A673 (cell line): ENCODE data around the gene ARHGAP26. TPM values are rescaled to one million over a fixed set of nuclear protein-coding genes. Genes with fewer than 3 reads are reported as not detected.

ENCODE experiments used
- BruUV-seq: library from RNA; stranded (reverse); fragments of 400-500 nt; replicated peaks from 2 replicates; lab custom pipeline; 2021; lab: Mats Ljungman, UMichigan
- CTCF ChIA-PET: fragments of 300-600 bp; sonication (Branson Sonifier 250); formaldehyde crosslinking; loops from one replicate; lab custom pipeline; 2022; ENCODE audit warnings: antibody characterized with exemption; lab: Charles Lee
- POLR2A ChIA-PET: fragments of 300-600 bp; sonication (Branson Sonifier 250); formaldehyde crosslinking; loops from one replicate; lab custom pipeline; 2022; ENCODE audit warnings: antibody characterized with exemption; ENCODE audit not compliant: low non-redundant PET; lab: Charles Lee
- DNase-seq: peaks from one replicate; pipeline ENCODE4 v3.0.0-alpha.2; 2015; ENCODE audit warnings: low spot score
- H3K27ac ChIP-seq: fragments of 200-600 bp; sonication (generic); 2 replicates; pipeline ENCODE4 v1.5.1; 2016; ENCODE audit warnings: mixed run types, low read depth, mild to moderate bottlenecking, mixed read lengths, antibody characterized with exemption, low read length; ENCODE audit not compliant: poor library complexity, severe bottlenecking
- H3K27me3 ChIP-seq: fragments of 200-600 bp; sonication (generic); replicated peaks from 2 replicates; pipeline ENCODE4 v1.6.1; 2017; ENCODE audit warnings: mixed run types, low read depth, mild to moderate bottlenecking, mixed read lengths, antibody characterized with exemption, low read length; ENCODE audit not compliant: insufficient read depth, poor library complexity
- H3K36me3 ChIP-seq: fragments of 200-600 bp; sonication (generic); 2 replicates; pipeline ENCODE4 v1.6.1; 2016; ENCODE audit warnings: mixed run types, mild to moderate bottlenecking, mixed read lengths, antibody characterized with exemption, low read length; ENCODE audit not compliant: insufficient read depth, poor library complexity, severe bottlenecking
- H3K4me1 ChIP-seq: fragments of 200-600 bp; sonication (generic); 2 replicates; pipeline ENCODE4 v1.6.1; 2017; ENCODE audit warnings: mixed run types, mild to moderate bottlenecking, mixed read lengths, antibody characterized with exemption, low read length; ENCODE audit not compliant: insufficient read depth, poor library complexity, severe bottlenecking
- H3K4me3 ChIP-seq: fragments of 200-600 bp; sonication (generic); 2 replicates; pipeline ENCODE4 v1.5.1; 2016; ENCODE audit warnings: low read depth, mixed run types, mild to moderate bottlenecking, mixed read lengths, low read length; ENCODE audit not compliant: poor library complexity, severe bottlenecking
- H3K9me3 ChIP-seq: fragments of 200-600 bp; sonication (generic); 2 replicates; pipeline ENCODE4 v1.6.1; 2016; ENCODE audit warnings: mixed run types, low read depth, mild to moderate bottlenecking, mixed read lengths, antibody characterized with exemption, low read length; ENCODE audit not compliant: poor library complexity, severe bottlenecking
- EZH2 ChIP-seq: fragments of 200-600 bp; sonication (generic); IDR thresholded peaks from 2 replicates; pipeline ENCODE4 v1.6.1; 2017; ENCODE audit warnings: borderline replicate concordance, low read depth, mild to moderate bottlenecking, mixed read lengths, antibody characterized with exemption, low read length; ENCODE audit not compliant: poor library complexity, severe bottlenecking
- intact Hi-C: fragments of 100-400 bp; cut with micrococcal nuclease; formaldehyde crosslinking; loops from one replicate; pipeline ENCODE4 v1.10.0; 2022; ENCODE audit not compliant: unreplicated experiment
- total RNA-seq: library from RNA; stranded (reverse); gene quantifications from 2 replicates; pipeline ENCODE4 v1.2.3, GENCODE V29; 2021
- TF ChIP-seq, protein P1 (sequence below): fragments of 300-800, 200-600 bp; sonication (generic); conservative IDR thresholded peaks from 2 replicates; pipeline ENCODE4 v1.5.1; 2017; ENCODE audit warnings: low read depth, mild to moderate bottlenecking, antibody characterized with exemption, low read length, moderate library complexity, mixed read lengths

Gene ARHGAP26
- total RNA-seq, 1 experiment from 2014 or later = 25.5 TPM

DNA sequence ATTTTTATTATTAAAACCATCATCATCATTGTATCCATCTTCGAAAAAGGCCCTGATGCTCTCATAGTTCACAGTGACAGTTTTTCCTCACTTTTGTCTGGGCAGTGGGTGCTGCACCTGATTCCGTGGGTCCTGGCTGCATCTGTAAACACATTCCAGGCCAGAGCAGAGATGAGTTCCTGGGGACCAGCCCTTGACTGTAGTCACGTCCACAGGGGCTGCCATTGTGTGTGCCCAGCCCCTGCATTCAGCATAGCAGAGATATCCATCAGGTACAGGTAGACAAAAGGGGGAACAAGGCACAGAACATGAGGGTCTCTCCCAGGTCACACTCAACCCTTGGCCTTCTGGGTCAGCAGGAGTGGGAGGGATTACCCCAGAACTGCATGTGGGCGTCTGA lies 444.3 kb downstream of the ARHGAP26 start:
- CTCF ChIA-PET = no interaction called here
- BruUV-seq = no TSS peak
- H3K4me1 ChIP-seq = peaks cover 46% of the 10 kb centered on the region
- H3K27me3 ChIP-seq = no peaks in the 10 kb centered on the region
- POLR2A ChIA-PET = interaction anchor here (0.6 kb wide), 1 partner anchor 160 kb away, joined by 3 read pairs; no protein-coding TSS in a partner anchor
- H3K9me3 ChIP-seq = no peaks in the 10 kb centered on the region
- no peak for DNase-seq
- intact Hi-C loops = loop anchor here (10.0 kb wide), 2 partner anchors 290 to 610 kb away; no protein-coding TSS in a partner anchor
- no peak overlapping the region for H3K4me3 ChIP-seq
- H3K27ac ChIP-seq = peak overlapping the region; percentile 81
- no peaks in the 10 kb centered on the region for H3K36me3 ChIP-seq
- TF ChIP-seq, protein P1, sequence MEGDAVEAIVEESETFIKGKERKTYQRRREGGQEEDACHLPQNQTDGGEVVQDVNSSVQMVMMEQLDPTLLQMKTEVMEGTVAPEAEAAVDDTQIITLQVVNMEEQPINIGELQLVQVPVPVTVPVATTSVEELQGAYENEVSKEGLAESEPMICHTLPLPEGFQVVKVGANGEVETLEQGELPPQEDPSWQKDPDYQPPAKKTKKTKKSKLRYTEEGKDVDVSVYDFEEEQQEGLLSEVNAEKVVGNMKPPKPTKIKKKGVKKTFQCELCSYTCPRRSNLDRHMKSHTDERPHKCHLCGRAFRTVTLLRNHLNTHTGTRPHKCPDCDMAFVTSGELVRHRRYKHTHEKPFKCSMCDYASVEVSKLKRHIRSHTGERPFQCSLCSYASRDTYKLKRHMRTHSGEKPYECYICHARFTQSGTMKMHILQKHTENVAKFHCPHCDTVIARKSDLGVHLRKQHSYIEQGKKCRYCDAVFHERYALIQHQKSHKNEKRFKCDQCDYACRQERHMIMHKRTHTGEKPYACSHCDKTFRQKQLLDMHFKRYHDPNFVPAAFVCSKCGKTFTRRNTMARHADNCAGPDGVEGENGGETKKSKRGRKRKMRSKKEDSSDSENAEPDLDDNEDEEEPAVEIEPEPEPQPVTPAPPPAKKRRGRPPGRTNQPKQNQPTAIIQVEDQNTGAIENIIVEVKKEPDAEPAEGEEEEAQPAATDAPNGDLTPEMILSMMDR = no peak
- no peak for TF ChIP-seq EZH2

DNA sequence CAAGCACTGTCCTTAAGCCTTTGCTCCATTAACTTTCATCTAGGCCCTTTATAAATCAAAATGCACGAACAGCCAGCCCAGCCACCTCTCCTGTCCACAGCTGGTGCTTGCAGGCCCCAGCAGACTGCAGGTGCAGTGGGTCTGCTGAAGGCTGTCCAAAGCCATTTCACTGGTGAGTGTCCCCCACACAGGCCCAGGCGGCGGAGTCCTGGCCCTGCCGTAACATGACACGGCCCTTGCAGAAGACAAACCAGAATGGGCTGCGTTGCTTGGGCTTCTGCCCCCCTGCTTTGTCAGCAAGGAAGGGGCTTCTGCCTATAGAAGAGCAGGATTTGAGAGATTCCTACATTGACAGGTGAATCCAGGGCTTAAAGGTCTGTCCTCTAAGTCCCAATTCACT lies 444.7 kb downstream of the ARHGAP26 start:
- H3K27ac ChIP-seq = peak overlapping the region; percentile 81
- no peaks in the 10 kb centered on the region for H3K36me3 ChIP-seq
- intact Hi-C loops = loop anchor here (5.0 to 10.0 kb wide), 4 partner anchors 198 to 610 kb away; no protein-coding TSS in a partner anchor
- H3K9me3 ChIP-seq = no peaks in the 10 kb centered on the region
- peaks cover 46% of the 10 kb centered on the region for H3K4me1 ChIP-seq
- no TSS peak for BruUV-seq
- H3K27me3 ChIP-seq = no peaks in the 10 kb centered on the region
- H3K4me3 ChIP-seq = no peak overlapping the region
- no peak for DNase-seq
- TF ChIP-seq EZH2 = no peak
- TF ChIP-seq, protein P1 = no peak
- ChIA-PET POLR2A (no interaction called here), CTCF (no interaction called here)

DNA sequence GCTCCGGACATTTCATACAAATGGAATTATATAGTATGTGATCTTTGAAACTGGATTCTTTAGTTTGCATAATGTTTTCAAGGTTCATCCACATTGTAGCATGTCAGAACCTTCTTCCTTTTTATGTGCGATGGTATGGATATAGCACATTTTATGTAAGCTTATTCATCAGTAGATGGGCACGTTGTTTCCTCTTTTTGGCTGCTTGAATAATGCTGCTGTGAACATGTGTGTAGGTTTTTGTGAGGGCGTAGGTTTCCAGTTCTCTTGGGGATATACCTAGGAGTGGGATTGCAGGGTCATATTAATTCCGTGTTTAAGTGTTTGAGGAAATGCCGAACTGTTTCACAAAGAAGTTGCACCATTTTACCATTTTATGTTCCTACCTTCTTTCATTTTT lies 445.5 kb downstream of the ARHGAP26 start:
- TF ChIP-seq, protein P1 = no peak
- no peak for TF ChIP-seq EZH2

More for the DNA sequence above, 445.5 kb downstream of the ARHGAP26 start:
- Histone ChIP-seq H3K4me3 (no peak overlapping the region), H3K36me3 (no peaks in the 10 kb centered on the region), H3K4me1 (peaks cover 53% of the 10 kb centered on the region), H3K27me3 (no peaks in the 10 kb centered on the region), H3K27ac (no peak overlapping the region), H3K9me3 (no peaks in the 10 kb centered on the region)
- DNase-seq = no peak
- BruUV-seq = no TSS peak
- ChIA-PET POLR2A (no interaction called here), CTCF (no interaction called here)
- intact Hi-C loops = loop anchor here (2.0 to 10.0 kb wide), 6 partner anchors 87 to 609 kb away; no protein-coding TSS in a partner anchor
